NCI-H2196 treated with DMSO at 0.1 percent for 48 hours (cell line): ENCODE measurements around the gene ERBB3.

ENCODE experiments used
- DNase-seq: peaks from one replicate; lab custom pipeline; 2025; ENCODE audit not compliant: unreplicated experiment; lab: John Stamatoyannopoulos, UW

ERBB3 gene

GRCh38 chr12:56078931-56079722 lies 838 bp upstream of the ERBB3 start:
- peak; percentile 56 for DNase-seq

DNA sequence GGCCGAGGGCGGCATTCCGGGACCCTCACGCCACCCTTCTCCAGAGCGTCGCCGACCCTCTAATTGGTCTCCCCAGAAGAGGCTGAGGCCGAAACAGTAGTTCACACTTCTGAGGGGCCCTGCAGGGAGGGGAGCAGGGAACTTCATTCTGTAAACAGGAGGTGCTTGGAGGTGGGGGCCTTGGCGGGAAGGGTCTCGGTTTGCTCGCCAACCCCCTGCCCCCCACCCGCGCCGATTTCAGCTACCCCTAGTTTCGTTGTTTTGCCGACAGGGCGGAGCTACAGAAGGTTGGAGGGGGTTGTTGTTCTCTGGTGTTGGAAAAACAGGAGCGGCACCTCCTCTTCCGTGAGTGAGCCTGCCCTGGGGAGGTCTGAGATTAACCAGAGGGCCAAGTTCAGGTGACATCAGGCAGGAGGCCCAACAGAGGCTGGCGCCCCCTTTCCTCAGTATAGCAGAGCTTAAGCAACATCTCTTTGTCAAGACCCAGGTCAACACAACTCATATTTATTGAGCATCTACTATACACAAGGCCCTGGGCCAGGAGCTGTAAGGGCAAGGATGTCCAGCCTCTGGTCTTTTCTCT lies 682 bp downstream of the ERBB3 start:
- DNase-seq: no peak

DNA sequence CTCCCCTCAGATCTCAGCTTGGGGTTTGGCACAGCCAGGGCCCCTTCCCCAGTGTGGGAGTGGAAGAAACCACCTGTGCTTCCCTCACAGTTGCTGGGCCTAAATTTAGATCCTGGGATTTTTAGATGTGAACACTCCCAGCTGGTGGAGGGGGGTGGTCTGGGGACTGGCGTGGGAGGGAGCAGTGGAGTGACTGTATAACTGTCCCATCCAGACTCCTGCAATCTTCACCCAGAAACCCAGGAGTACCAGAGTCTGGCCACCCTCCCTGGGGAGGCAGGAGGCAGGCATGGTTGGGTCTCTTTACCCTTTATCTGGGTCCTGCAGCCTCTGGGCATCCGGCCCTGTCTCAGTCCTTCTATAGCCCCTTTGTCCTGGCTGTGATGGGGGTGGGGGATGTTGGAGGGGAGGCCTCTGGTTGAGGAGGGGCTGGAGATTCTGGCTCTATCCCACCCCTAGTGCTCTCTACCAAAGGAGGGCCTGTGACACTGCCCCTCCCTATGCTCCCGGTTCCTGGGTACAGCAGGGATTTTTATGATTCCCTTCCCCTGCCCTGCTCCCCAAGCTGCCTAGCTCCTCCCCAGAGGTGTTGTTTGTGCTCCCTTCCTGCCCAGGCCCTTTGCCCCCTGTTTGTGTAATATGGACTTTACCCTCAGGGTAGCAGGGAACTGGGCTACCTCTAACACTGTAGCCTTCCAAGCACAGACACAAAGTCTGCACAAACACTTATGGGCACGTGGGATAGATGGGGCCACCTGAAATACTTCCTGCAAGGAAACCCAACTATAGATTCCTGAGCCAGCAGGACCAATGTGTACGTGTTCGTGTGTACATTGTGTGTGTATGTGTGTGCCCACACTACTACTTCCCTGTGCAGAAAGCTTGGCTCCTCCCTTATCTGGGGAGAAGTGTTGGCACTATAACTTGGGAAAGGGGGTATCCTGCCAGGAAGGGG lies 1.7 kb downstream of the ERBB3 start:
- DNase-seq: no peak

DNA sequence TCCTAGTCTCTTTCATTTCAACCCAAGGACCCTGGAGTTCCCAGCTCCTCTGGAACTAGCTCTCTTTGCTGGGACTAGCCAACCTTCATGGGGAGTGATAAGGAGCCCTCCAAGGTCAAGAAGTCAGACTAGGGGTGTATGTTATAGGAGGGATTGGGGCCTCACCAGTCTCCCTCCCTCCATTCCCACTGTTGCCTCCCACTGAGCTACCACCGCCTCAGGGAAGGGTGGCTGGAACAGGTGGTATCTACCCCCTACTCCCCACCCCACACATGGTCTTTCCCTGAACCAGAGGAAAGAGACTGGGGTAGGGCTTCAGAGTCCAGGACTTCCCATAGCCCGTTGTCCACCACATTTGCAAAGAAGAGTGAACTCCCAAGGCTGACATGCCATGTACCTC lies 2.4 kb downstream of the ERBB3 start:
- no peak for DNase-seq

DNA sequence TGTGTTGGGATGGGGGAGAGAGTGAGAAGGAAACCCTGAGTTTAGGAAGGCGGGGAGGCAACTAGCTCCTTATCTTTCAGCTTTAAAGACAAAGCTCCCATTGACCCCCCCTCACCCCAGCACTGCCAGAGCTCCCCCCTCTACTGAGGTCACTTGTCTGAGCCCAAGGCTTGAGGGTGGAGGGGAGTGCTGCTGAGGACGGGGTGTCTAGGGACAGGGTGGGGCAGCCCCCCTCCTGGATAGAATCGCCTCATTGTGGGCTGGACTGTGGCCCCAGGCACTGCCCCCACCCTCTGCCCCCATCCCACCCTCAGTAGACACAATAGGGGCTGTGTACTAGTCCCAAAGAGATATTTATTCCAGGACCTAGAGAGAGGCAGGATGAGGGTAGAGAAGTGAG lies 3.0 kb downstream of the ERBB3 start:
- DNase-seq: no peak

- DNase-seq: no peak
Observed at GRCh38 chr12:56084958-56085543, 5.1 kb downstream of the ERBB3 start.

GRCh38 chr12:56086096-56086495 lies 6.1 kb downstream of the ERBB3 start:
- no peak for DNase-seq

DNA sequence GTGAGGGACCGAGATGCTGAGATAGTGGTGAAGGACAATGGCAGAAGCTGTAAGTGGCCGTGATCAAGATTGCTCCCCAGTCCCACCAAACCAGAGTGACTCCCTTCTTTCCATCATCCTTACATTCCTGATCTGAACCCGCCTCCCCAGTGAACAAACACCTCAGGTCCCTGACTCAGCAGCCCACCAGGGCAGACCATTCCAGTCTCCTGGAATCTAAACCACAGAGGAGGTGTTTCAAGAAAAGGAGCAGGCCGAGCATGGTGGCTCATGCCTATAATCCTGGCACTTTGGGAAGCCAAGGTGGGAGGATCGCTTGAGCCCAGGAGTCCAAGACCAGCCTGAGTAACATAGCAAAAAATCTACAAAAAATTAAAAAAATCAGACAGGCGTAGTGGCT lies 6.6 kb downstream of the ERBB3 start:
- DNase-seq: no peak

- DNase-seq: peak; percentile 43
Observed at GRCh38 chr12:56087220-56087619, 7.3 kb downstream of the ERBB3 start.

DNA sequence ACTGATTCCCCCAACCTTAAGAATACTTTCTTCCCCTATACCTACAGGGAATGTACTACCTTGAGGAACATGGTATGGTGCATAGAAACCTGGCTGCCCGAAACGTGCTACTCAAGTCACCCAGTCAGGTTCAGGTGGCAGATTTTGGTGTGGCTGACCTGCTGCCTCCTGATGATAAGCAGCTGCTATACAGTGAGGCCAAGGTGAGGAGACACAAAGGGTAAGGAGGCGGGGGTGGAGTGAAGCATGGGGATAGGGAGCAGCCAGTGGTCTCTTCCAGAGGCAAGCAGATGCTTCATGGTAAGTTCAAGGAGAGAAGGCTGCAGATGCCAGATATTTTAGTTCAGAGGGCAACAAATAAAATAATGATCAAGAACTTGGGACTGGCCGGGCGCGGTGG lies 17.8 kb downstream of the ERBB3 start:
- DNase-seq: no peak

DNA sequence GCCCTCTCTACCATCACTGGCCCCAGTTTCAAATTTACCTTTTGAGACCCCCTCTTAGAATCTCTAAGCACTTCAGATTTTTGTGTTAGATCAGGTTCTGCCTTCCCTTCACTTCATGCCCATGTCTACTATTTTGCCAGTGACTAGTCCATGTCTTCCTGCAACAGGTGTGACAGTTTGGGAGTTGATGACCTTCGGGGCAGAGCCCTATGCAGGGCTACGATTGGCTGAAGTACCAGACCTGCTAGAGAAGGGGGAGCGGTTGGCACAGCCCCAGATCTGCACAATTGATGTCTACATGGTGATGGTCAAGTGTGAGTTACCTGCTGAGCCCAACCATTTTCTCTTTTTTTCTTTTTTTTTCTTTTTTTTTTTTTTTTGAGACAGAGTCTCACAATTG lies 18.6 kb downstream of the ERBB3 start:
- no peak for DNase-seq

GRCh38 chr12:56099787-56100186 lies 19.8 kb downstream of the ERBB3 start:
- no peak for DNase-seq

DNA sequence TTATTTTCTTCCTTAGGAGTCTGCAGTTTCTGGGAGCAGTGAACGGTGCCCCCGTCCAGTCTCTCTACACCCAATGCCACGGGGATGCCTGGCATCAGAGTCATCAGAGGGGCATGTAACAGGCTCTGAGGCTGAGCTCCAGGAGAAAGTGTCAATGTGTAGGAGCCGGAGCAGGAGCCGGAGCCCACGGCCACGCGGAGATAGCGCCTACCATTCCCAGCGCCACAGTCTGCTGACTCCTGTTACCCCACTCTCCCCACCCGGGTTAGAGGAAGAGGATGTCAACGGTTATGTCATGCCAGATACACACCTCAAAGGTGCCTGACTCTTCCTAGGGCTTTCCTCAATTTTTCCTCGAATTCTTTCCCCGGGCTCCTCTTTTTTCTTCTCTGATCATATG lies 21.1 kb downstream of the ERBB3 start:
- DNase-seq: no peak

DNA sequence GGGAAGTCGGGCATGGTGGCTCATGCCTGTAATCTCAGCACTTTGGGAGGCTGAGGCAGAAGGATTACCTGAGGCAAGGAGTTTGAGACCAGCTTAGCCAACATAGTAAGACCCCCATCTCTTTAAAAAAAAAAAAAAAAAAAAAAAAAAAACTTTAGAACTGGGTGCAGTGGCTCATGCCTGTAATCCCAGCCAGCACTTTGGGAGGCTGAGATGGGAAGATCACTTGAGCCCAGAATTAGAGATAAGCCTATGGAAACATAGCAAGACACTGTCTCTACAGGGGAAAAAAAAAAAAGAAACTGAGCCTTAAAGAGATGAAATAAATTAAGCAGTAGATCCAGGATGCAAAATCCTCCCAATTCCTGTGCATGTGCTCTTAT lies 22.7 kb downstream of the ERBB3 start:
- DNase-seq: no peak

DNA sequence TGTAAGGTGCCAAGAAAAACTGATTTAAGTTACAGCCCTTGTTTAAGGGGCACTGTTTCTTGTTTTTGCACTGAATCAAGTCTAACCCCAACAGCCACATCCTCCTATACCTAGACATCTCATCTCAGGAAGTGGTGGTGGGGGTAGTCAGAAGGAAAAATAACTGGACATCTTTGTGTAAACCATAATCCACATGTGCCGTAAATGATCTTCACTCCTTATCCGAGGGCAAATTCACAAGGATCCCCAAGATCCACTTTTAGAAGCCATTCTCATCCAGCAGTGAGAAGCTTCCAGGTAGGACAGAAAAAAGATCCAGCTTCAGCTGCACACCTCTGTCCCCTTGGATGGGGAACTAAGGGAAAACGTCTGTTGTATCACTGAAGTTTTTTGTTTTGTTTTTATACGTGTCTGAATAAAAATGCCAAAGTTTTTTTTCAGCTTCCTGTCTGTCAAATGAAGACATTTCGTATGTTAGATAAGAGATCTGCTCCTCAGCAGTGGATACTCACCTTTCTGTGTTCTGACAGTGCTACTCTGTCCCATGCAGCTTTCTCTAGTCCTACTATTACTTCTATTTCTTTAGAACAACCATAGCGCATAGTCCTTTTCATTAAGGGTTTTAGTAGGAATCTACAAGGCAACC lies 23.2 kb downstream of the ERBB3 start:
- DNase-seq: no peak

DNA sequence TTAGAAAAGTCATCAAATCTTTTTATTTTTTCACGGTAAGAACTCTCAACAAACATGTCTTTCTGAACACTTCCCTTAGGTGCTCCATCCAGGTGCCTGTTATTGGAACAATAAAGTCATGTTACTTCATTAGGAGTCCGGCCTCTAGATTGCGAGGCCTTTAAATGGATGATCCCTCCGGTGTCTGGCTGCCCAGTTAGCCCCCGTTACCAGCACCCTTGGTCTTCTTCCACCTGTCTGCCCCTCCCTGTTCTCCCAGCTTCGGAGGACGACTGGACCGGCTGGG lies 23.8 kb downstream of the ERBB3 start:
- no peak for DNase-seq

DNA sequence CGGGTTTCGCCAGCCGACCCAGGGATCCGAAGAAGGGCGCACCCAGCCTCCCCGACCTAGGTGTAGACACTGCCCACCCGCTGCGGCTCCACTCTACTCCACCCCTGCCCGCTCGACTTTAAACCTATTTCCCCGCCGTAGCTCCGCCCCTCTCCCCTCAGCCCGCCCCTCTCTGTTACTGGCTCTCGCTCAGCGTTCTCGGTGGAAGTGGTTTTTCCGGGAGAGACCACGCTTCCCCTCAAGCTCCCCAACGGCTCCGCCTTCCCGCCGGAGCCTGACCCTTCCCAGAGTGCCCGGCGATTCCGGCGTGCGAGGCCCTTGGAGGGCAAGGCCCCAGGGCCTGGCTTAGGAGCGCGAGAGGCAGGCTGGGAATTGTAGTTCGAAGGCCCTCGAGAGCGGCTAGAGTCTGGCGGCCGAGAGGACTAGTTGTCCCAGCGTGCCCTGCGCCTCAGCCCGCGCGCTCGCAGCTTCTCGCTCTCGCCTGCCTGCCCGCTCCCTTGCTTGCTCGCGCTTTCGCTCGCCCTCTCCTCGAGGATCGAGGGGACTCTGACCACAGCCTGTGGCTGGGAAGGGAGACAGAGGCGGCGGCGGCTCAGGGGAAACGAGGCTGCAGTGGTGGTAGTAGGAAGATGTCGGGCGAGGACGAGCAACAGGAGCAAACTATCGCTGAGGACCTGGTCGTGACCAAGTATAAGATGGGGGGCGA lies 24.3 kb downstream of the ERBB3 start, which contains the start of gene PA2G4:
TSS of gene PA2G4 (plus strand) at position 451 of the 706 bp plus-strand sequence. CDS start at position 630, 179 bp downstream.
- peak; percentile 98 for DNase-seq

- DNase-seq: no peak
Observed at GRCh38 chr12:56104815-56105608, 25.0 kb downstream of the ERBB3 start.

- DNase-seq: no peak
Observed at GRCh38 chr12:56105609-56105902, 25.6 kb downstream of the ERBB3 start.

GRCh38 chr12:56107242-56107641 lies 27.3 kb downstream of the ERBB3 start:
- DNase-seq: no peak
